Smooth muscle cell (in vitro differentiated cells): ENCODE data around the gene LRRC4C. TPM values are rescaled to one million over a fixed set of nuclear protein-coding genes. Genes with fewer than 3 reads are reported as not detected.

Experiments
- DNase-seq: peaks from one replicate; lab custom pipeline; 2025; ENCODE audit not compliant: unreplicated experiment; lab: John Stamatoyannopoulos, UW
- H2AFZ ChIP-seq: fragments of 200-600 bp; sonication (generic); 2 replicates; pipeline ENCODE4 v1.6.0; 2016; ENCODE audit warnings: antibody characterized with exemption, low read depth, mild to moderate bottlenecking
- H3F3A ChIP-seq: fragments of 200-600 bp; sonication (generic); 2 replicates; pipeline ENCODE4 v1.6.0; 2017; ENCODE audit warnings: antibody characterized with exemption, low read depth
- H3K27ac ChIP-seq: fragments of 200-600 bp; sonication (generic); 2 replicates; pipeline ENCODE4 v1.5.1; 2016; ENCODE audit warnings: low read depth, mild to moderate bottlenecking
- H3K27me3 ChIP-seq: fragments of 200-600 bp; sonication (generic); 2 replicates; pipeline ENCODE4 v1.6.1; 2016; ENCODE audit warnings: low read depth, mild to moderate bottlenecking
- H3K36me3 ChIP-seq: fragments of 200-600 bp; sonication (generic); 2 replicates; pipeline ENCODE4 v1.5.1; 2016; ENCODE audit warnings: low read depth
- H3K4me1 ChIP-seq: fragments of 200-600 bp; sonication (generic); 2 replicates; pipeline ENCODE4 v1.5.1; 2016; ENCODE audit warnings: low read depth
- H3K4me2 ChIP-seq: fragments of 200-600 bp; sonication (generic); 2 replicates; pipeline ENCODE4 v1.6.0; 2016; ENCODE audit warnings: mild to moderate bottlenecking
- H3K4me3 ChIP-seq: fragments of 200-600 bp; sonication (generic); 2 replicates; pipeline ENCODE4 v1.5.1; 2016; ENCODE audit warnings: mild to moderate bottlenecking
- H3K79me2 ChIP-seq: fragments of 200-600 bp; sonication (generic); 2 replicates; pipeline ENCODE4 v1.6.0; 2016; ENCODE audit warnings: low read depth, mild to moderate bottlenecking
- H3K9ac ChIP-seq: fragments of 200-600 bp; sonication (generic); 2 replicates; pipeline ENCODE4 v1.6.0; 2016; ENCODE audit warnings: low read depth
- H3K9me3 ChIP-seq: fragments of 200-600 bp; sonication (generic); replicated peaks from 2 replicates; pipeline ENCODE4 v1.5.1; 2016; ENCODE audit warnings: low read depth
- H4K20me1 ChIP-seq: fragments of 200-600 bp; sonication (generic); 2 replicates; pipeline ENCODE4 v1.6.0; 2016; ENCODE audit warnings: low read depth
- WGBS: methylation state at CpG from one replicate; pipeline ENCODE4 v1.1.7; 2016; ENCODE audit warnings: low lambda C conversion rate; 5-methylcytosine and 5-hydroxymethylcytosine counted together
- polyA plus RNA-seq: library from polyadenylated mRNA; unstranded; fragments of >200 nt; fragmentation: Nextera tagmentation; extraction: Ambion mirVana; gene quantifications from 2 replicates; pipeline ENCODE4 v1.2.1, GENCODE V29; 2016
- total RNA-seq: library from RNA; depleted of rRNA; stranded (reverse); fragments of >200 nt; gene quantifications from 2 replicates; pipeline ENCODE4 v1.2.3, GENCODE V29; 2014
- TF ChIP-seq, protein P1 (sequence below): fragments of 200-600 bp; sonication (generic); IDR thresholded peaks from 2 replicates; pipeline ENCODE4 v1.5.1; 2017; ENCODE audit warnings: borderline replicate concordance, mild to moderate bottlenecking, antibody characterized with exemption; ENCODE audit not compliant: insufficient read depth, poor library complexity, severe bottlenecking

LRRC4C gene
- total and polyA plus RNA-seq, 2 experiments from 2014 or later, result 7.3 to 10.1 TPM

DNA sequence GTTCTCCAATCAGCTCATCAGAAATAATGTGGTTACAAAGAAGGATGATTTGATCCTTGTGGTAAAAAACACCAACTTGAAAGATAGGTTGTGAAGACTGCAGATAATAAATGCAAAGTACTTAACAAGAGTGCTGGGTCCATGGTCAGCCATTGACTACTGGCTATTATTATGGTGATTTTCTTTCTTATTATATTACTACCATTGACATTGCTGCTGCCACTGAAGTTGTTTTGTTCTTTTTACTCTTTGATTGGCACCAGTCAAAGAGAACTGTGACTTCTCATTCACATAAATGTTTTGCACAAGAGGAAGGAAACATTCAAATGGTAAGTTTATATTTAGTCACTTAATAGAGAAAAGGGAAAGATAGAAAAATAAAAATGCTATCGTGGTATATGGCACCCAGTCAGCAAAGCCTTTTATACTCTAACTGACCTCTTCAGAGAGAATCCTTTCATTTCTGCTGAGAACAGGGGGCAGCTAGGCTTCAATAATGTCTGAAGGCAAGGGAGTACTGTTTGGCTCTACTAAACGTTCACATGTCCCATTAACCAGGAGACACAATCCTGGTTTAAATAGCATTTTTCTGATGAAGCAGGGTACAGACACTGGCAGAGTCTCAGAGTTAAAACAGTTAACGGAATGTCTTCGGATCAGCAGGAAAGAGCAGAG lies 64.8 kb downstream of the LRRC4C start:
- H3K36me3 ChIP-seq, result no peaks in the 10 kb centered on the region
- no peaks in the 10 kb centered on the region for H3K27me3 ChIP-seq
- no peaks in the 10 kb centered on the region for H3K79me2 ChIP-seq
- H3K9me3 ChIP-seq, result no peaks in the 10 kb centered on the region
- 73% methylated on average over 4 of the region's 4 CpGs for WGBS
- TF ChIP-seq, protein P1, sequence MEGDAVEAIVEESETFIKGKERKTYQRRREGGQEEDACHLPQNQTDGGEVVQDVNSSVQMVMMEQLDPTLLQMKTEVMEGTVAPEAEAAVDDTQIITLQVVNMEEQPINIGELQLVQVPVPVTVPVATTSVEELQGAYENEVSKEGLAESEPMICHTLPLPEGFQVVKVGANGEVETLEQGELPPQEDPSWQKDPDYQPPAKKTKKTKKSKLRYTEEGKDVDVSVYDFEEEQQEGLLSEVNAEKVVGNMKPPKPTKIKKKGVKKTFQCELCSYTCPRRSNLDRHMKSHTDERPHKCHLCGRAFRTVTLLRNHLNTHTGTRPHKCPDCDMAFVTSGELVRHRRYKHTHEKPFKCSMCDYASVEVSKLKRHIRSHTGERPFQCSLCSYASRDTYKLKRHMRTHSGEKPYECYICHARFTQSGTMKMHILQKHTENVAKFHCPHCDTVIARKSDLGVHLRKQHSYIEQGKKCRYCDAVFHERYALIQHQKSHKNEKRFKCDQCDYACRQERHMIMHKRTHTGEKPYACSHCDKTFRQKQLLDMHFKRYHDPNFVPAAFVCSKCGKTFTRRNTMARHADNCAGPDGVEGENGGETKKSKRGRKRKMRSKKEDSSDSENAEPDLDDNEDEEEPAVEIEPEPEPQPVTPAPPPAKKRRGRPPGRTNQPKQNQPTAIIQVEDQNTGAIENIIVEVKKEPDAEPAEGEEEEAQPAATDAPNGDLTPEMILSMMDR, result no peak
- peaks cover 12% of the 10 kb centered on the region for H3K4me1 ChIP-seq
- no peak overlapping the region for H3K4me3 ChIP-seq
- H3K4me2 ChIP-seq, result no peak overlapping the region
- no peak for DNase-seq
- H3F3A ChIP-seq, result no peaks in the 10 kb centered on the region
- no peak overlapping the region for H3K9ac ChIP-seq
- no peak overlapping the region for H2AFZ ChIP-seq
- no peak overlapping the region for H3K27ac ChIP-seq
- H4K20me1 ChIP-seq, result no peaks in the 10 kb centered on the region

DNA sequence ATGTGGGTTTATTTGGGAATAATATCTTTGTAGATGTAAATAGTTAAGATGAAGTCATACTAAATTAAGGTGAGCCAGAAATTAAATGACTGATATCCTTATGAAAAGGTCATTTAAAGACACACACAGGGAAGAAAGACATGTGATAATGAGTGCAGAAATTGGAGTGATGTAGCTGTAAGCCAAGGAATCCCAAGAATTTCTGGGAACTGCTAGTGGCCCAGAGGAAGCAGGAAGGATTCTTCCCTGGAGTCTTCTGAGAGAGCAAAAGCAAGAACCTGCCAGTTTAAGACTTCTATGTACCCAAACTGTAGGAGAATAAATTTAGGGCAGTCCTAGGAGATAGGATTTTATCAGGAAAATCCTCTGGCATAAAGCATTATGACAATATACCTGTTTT lies 66.9 kb downstream of the LRRC4C start:
- Histone ChIP-seq H2AFZ (no peak overlapping the region), H3F3A (no peaks in the 10 kb centered on the region), H3K9ac (no peak overlapping the region), H3K79me2 (no peaks in the 10 kb centered on the region), H3K27ac (no peak overlapping the region), H4K20me1 (no peaks in the 10 kb centered on the region), H3K4me3 (no peak overlapping the region), H3K4me1 (peaks cover 12% of the 10 kb centered on the region), H3K4me2 (no peak overlapping the region), H3K27me3 (no peaks in the 10 kb centered on the region), H3K9me3 (no peaks in the 10 kb centered on the region), H3K36me3 (no peaks in the 10 kb centered on the region)
- TF ChIP-seq, protein P1, result no peak
- no peak for DNase-seq

DNA sequence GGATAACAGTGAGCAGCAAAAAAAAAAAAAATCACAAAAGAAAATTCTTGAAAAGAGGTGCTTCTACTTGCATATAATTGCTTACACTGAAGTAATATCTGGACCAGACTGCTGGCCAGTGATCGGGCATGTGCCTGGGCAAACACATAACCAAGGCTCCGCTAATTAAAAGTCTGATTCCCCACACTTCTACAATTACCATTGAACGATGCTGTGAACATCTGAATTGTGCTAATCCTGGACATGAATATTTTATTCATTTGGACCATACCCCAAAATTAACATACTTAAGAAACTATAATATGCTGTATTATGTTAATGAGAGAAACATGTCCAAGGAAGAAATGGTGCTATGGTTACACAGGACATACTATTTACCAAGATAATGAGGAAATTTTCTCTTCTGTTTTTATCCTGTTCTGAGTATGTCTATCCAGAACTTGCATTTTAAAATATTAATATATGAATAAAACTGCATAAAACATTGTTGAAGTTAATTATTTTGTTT lies 69.8 kb downstream of the LRRC4C start:
- H3K27me3 ChIP-seq, result no peaks in the 10 kb centered on the region
- WGBS, result 97% methylated on average over 3 of the region's 3 CpGs
- no peaks in the 10 kb centered on the region for H3K79me2 ChIP-seq
- no peak overlapping the region for H3K4me2 ChIP-seq
- H3K9ac ChIP-seq, result no peak overlapping the region
- peaks cover 12% of the 10 kb centered on the region for H3K4me1 ChIP-seq
- no peaks in the 10 kb centered on the region for H3K36me3 ChIP-seq
- H3K9me3 ChIP-seq, result no peaks in the 10 kb centered on the region
- no peaks in the 10 kb centered on the region for H3F3A ChIP-seq
- H3K4me3 ChIP-seq, result no peak overlapping the region
- TF ChIP-seq, protein P1, result no peak
- H4K20me1 ChIP-seq, result no peaks in the 10 kb centered on the region
- no peak for DNase-seq
- no peak overlapping the region for H2AFZ ChIP-seq
- no peak overlapping the region for H3K27ac ChIP-seq

DNA sequence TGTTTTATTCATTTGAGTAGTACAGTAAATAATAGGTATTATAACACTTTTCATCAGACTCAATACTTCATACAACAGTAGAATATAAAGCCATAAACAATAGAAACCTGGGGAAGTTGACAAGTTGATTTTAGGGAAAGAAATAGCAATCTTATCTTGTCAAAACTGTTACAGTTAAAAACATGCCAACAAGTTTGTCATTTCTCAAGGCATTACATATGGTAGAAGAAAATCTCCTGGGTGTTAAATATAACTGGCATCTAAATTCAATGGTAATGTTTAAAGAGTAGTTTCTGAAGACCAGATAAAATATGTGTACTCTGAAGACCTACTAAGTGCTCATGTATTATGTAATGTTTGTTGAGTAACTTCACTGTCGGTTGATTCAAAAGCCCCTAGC lies 75.1 kb downstream of the LRRC4C start:
- no peak for DNase-seq
- Histone ChIP-seq H3K4me2 (no peak overlapping the region), H3K36me3 (no peaks in the 10 kb centered on the region)

More for the DNA sequence above, 75.1 kb downstream of the LRRC4C start:
- Histone ChIP-seq H3K4me1 (no peaks in the 10 kb centered on the region), H2AFZ (no peak overlapping the region), H4K20me1 (no peaks in the 10 kb centered on the region), H3K4me3 (no peak overlapping the region), H3K9ac (no peak overlapping the region), H3K9me3 (no peaks in the 10 kb centered on the region), H3K27ac (no peak overlapping the region), H3F3A (no peaks in the 10 kb centered on the region), H3K27me3 (no peaks in the 10 kb centered on the region), H3K79me2 (no peaks in the 10 kb centered on the region)
- TF ChIP-seq, protein P1, result no peak
- WGBS, result 84% methylated on average over 1 of the region's 1 CpG
